HepG2 (cell line): ENCODE data around the gene MTFR1L. TPM values are rescaled to one million over a fixed set of nuclear protein-coding genes. Genes with fewer than 3 reads are reported as not detected.

Experiments
- ARID5B ChIP-seq: IDR thresholded peaks from 2 replicates; pipeline ENCODE4 v1.4.0; 2020; ENCODE audit warnings: mild to moderate bottlenecking, missing genetic modification reagents
- FOXK1 ChIP-seq: sonication (generic); formaldehyde crosslinking; IDR thresholded peaks from 2 replicates; pipeline ENCODE4 v1.4.0; 2020; ENCODE audit warnings: low read depth, missing genetic modification reagents, borderline replicate concordance
- GATAD1 ChIP-seq: IDR thresholded peaks from 2 replicates; pipeline ENCODE4 v1.6.1; 2016; ENCODE audit warnings: missing genetic modification reagents, missing compliant biosample characterization
- HOXA3 ChIP-seq: sonication (generic); formaldehyde crosslinking; IDR thresholded peaks from 2 replicates; pipeline ENCODE4 v1.5.0; 2020; ENCODE audit warnings: missing genetic modification reagents
- HOXA5 ChIP-seq: sonication (generic); formaldehyde crosslinking; IDR thresholded peaks from 2 replicates; pipeline ENCODE4 v1.4.0; 2020; ENCODE audit warnings: missing genetic modification reagents
- HOXA7 ChIP-seq: sonication (generic); formaldehyde crosslinking; IDR thresholded peaks from 2 replicates; pipeline ENCODE4 v1.8.1; 2022; ENCODE audit warnings: mild to moderate bottlenecking, missing genetic modification reagents, moderate library complexity
- KLF9 ChIP-seq: IDR thresholded peaks from 2 replicates; pipeline ENCODE4 v1.6.1; 2016; ENCODE audit warnings: low read depth
- MLX ChIP-seq: IDR thresholded peaks from 2 replicates; pipeline ENCODE4 v1.6.1; 2016
- SYNCRIP ChIP-seq: fragments of 200-400 bp; formaldehyde crosslinking; IDR thresholded peaks from 2 replicates; pipeline ENCODE4 v1.6.1; 2018; ENCODE audit warnings: mild to moderate bottlenecking, low read depth, low read length; ENCODE audit not compliant: insufficient read depth
- THAP7 ChIP-seq: sonication (generic); formaldehyde crosslinking; IDR thresholded peaks from 2 replicates; pipeline ENCODE4 v1.8.1; 2023; ENCODE audit warnings: mild to moderate bottlenecking, missing genetic modification reagents
- TMF1 ChIP-seq: sonication (generic); formaldehyde crosslinking; IDR thresholded peaks from 2 replicates; pipeline ENCODE4 v1.8.1; 2022; ENCODE audit warnings: low read depth, missing genetic modification reagents
- ZNF24 ChIP-seq: fragments of 450-650 bp; IDR thresholded peaks from 2 replicates; pipeline ENCODE4 v1.6.1; 2017; ENCODE audit warnings: antibody characterized with exemption, mild to moderate bottlenecking
- ZNF484 ChIP-seq: sonication (generic); formaldehyde crosslinking; IDR thresholded peaks from 2 replicates; pipeline ENCODE4 v1.5.1; 2020; ENCODE audit warnings: mild to moderate bottlenecking, low read depth, missing genetic modification reagents, borderline replicate concordance
- ZNF501 ChIP-seq: sonication (generic); formaldehyde crosslinking; IDR thresholded peaks from 2 replicates; pipeline ENCODE4 v1.5.1; 2020; ENCODE audit warnings: mild to moderate bottlenecking, moderate library complexity, missing genetic modification reagents
- ZNF720 ChIP-seq: sonication (generic); formaldehyde crosslinking; IDR thresholded peaks from 2 replicates; pipeline ENCODE4 v1.4.0; 2020; ENCODE audit warnings: missing genetic modification reagents
- ZSCAN21 ChIP-seq: sonication (generic); formaldehyde crosslinking; IDR thresholded peaks from 2 replicates; pipeline ENCODE4 v1.8.0; 2022; ENCODE audit warnings: mild to moderate bottlenecking, missing genetic modification reagents, moderate library complexity, borderline replicate concordance
- polyA plus RNA-seq, 8 experiments: library from polyadenylated mRNA; depleted of rRNA in 3 of 8; stranded (reverse) in 7 of 8; unstranded in 1 of 8; fragments of >200 nt; fragmentation: Illumina TruSeq in 4 of 8; extraction: Trizol in 4 of 8; gene quantifications; 2 replicates each; pipeline versions ENCODE4 v1.2.1 to v1.2.3, GENCODE V29; 2011 to 2016; ENCODE audit warnings: low read depth in 4 of 8, missing spikeins in 1 of 8, mixed read lengths in 1 of 8; ENCODE audit not compliant: insufficient read depth in 1 of 8
- total RNA-seq, 5 experiments: library from RNA; depleted of rRNA; stranded (reverse); fragments of >200 nt; fragmentation: Illumina TruSeq; extraction: Trizol; gene quantifications; 2 replicates each; pipeline ENCODE4 v1.2.3, GENCODE V29; 2016; ENCODE audit warnings: low read depth in 1 of 5
- TF ChIP-seq, protein P1 (sequence below): sonication (generic); formaldehyde crosslinking; conservative IDR thresholded peaks from 2 replicates; pipeline ENCODE4 v1.8.0; 2022; ENCODE audit warnings: low read depth, missing genetic modification reagents
- TF ChIP-seq, protein P2 (sequence below): sonication (generic); formaldehyde crosslinking; IDR thresholded peaks from 2 replicates; pipeline ENCODE4 v1.8.0; 2022; ENCODE audit warnings: mild to moderate bottlenecking, missing genetic modification reagents, borderline replicate concordance
- TF ChIP-seq, protein P3 (sequence below): sonication (generic); formaldehyde crosslinking; IDR thresholded peaks from 2 replicates; pipeline ENCODE4 v1.4.0; 2020; ENCODE audit warnings: missing genetic modification reagents
- TF ChIP-seq, protein P4 (sequence below): sonication (generic); formaldehyde crosslinking; IDR thresholded peaks from 2 replicates; pipeline ENCODE4 v1.8.1; 2023; ENCODE audit warnings: mild to moderate bottlenecking, missing genetic modification reagents, borderline replicate concordance

Gene MTFR1L
- total and polyA plus RNA-seq, 2 of the 13 experiments (the other 11 are each of a cell fraction or from before 2014, with no cell fraction given), result 38.0 to 55.7 TPM

DNA sequence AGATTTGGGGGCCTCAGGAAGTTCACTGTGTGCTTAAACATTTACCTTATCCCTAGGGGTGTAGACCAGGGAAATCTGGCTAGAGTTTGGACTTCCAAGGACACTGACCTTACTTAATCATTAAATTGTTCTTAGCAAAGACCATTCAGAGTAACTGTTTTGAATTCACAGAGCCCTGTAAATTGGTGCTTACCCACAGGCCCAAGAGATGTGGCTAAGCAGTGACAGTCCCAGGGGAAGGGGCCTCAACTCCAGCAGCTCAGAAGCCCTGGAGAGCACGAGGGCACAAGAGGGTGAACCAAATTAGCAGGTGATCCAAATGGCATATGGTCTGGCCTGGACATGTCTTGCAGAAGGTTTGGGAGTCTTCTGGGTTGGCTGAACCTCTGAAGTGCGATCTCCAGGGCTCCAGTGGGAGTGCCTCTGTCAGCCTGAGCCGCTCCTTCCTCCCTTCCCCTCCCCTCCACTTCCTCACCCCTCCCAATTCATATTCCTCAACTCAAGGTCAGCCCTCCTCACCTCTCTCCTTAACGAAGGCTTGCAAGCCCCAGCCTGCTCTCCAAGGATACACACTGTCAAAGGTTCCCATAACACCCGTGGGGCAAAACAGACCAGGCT lies 51.4 kb downstream of the MTFR1L start (continued):
- TF ChIP-seq GATAD1 (no peak), THAP7 (CRISPR knock-in tag) (no peak), ARID5B (peak; percentile 43; the same call in 1 of the 2 replicates), HOXA5 (no peak), HOXA7 (CRISPR knock-in tag) (no peak), ZNF484 (CRISPR knock-in tag) (no peak), ZNF501 (CRISPR knock-in tag) (no peak), ZNF24 (no peak), MLX (CRISPR knock-in tag) (no peak), KLF9 (CRISPR knock-in tag) (no peak), HOXA3 (CRISPR knock-in tag) (no peak), ZNF720 (CRISPR knock-in tag) (no peak), SYNCRIP (no peak), ZSCAN21 (CRISPR knock-in tag) (no peak), FOXK1 (CRISPR knock-in tag) (no peak), TMF1 (CRISPR knock-in tag) (no peak)
- TF ChIP-seq, protein P1, sequence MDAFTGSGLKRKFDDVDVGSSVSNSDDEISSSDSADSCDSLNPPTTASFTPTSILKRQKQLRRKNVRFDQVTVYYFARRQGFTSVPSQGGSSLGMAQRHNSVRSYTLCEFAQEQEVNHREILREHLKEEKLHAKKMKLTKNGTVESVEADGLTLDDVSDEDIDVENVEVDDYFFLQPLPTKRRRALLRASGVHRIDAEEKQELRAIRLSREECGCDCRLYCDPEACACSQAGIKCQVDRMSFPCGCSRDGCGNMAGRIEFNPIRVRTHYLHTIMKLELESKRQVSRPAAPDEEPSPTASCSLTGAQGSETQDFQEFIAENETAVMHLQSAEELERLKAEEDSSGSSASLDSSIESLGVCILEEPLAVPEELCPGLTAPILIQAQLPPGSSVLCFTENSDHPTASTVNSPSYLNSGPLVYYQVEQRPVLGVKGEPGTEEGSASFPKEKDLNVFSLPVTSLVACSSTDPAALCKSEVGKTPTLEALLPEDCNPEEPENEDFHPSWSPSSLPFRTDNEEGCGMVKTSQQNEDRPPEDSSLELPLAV, result no peak
- TF ChIP-seq, protein P2, sequence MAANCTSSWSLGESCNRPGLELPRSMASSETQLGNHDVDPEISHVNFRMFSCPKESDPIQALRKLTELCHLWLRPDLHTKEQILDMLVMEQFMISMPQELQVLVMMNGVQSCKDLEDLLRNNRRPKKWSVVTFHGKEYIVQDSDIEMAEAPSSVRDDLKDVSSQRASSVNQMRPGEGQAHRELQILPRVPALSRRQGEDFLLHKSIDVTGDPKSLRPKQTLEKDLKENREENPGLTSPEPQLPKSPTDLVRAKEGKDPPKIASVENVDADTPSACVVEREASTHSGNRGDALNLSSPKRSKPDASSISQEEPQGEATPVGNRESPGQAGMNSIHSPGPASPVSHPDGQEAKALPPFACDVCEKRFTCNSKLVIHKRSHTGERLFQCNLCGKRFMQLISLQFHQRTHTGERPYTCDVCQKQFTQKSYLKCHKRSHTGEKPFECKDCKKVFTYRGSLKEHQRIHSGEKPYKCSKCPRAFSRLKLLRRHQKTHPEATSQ (CRISPR knock-in tag), result 0 out of 2 replicates have a peak, but pooled peaks have one; percentile 37
- TF ChIP-seq, protein P3, sequence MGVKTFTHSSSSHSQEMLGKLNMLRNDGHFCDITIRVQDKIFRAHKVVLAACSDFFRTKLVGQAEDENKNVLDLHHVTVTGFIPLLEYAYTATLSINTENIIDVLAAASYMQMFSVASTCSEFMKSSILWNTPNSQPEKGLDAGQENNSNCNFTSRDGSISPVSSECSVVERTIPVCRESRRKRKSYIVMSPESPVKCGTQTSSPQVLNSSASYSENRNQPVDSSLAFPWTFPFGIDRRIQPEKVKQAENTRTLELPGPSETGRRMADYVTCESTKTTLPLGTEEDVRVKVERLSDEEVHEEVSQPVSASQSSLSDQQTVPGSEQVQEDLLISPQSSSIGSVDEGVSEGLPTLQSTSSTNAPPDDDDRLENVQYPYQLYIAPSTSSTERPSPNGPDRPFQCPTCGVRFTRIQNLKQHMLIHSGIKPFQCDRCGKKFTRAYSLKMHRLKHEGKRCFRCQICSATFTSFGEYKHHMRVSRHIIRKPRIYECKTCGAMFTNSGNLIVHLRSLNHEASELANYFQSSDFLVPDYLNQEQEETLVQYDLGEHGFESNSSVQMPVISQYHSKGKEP (CRISPR knock-in tag), result no peak
- TF ChIP-seq, protein P4, sequence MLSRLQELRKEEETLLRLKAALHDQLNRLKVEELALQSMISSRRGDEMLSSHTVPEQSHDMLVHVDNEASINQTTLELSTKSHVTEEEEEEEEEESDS, result no peak
